Breast epithelium (tissue), 3 donors: ENCODE results near the gene CHL1.

Experiments
- CTCF ChIP-seq, 3 donors: fragments of 450-650 bp; IDR thresholded peaks; one replicate each; pipeline ENCODE4 v1.5.1; 2016 to 2017; ENCODE audit warnings: antibody characterized with exemption in 3 of 3, mild to moderate bottlenecking in 3 of 3, moderate library complexity in 3 of 3
- POLR2A ChIP-seq: fragments of 450-650 bp; IDR thresholded peaks from one replicate; pipeline ENCODE4 v1.6.1; 2016; ENCODE audit warnings: antibody characterized with exemption, mild to moderate bottlenecking, moderate library complexity
- POLR2AphosphoS5 ChIP-seq, 3 donors: sonication (generic); formaldehyde crosslinking; IDR thresholded peaks; one replicate each; pipeline ENCODE4 v1.6.1; 2017; ENCODE audit warnings: antibody characterized with exemption in 3 of 3

GRCh38 chr3:257826-258225, 61.3 kb downstream of the CHL1 start:
- TF ChIP-seq CTCF (IDR thresholded peaks at IDR 0.05) (no peak), POLR2A (no peak), POLR2AphosphoS5 (IDR thresholded peaks at IDR 0.05) (no peak)
